DMS114 treated with DMSO at 0.1 percent for 48 hours (cell line): ENCODE data around the gene RAX2.
"Not testable (repeated sequence)": the region's sequence is repeated elsewhere in the genome, so short reads cannot be mapped to it uniquely, and the experiment has no call there.

Source experiments
- DNase-seq: peaks from one replicate; lab custom pipeline; 2025; ENCODE audit not compliant: unreplicated experiment; lab: John Stamatoyannopoulos, UW

Gene RAX2

DNA sequence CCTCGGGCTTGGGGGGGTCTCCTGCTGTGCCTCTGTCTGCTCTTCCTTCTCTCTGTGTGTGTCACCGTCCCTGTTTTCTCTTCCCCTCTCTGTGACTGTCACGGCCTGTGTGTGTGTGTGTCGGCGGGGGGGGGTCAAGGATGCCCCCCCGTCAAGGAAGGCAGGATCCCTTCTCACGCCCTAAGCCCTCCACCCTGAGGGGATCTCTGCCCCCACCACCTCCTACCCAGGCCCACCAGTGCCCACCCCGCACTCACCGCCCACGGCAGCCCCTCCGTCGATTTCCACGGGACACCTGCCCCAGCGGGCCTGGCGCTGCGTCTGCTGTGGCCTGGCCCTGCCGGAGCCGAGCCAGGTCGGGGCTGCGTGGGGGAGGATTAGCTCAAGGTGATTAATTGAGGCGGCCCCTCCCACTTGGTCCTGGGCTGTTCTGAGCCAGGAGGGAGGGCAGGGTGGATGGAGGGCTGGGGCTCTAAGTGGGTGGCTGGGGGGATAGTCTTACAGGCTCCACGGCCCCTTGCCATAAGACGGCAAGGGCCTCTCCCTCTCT is at the start of gene RAX2:
Gene RAX2, minus strand, starts transcription at position 323 of the 550 bp plus-strand sequence. CDS start 486 bp downstream, outside the sequence.
- DNase-seq: no peak

DNA sequence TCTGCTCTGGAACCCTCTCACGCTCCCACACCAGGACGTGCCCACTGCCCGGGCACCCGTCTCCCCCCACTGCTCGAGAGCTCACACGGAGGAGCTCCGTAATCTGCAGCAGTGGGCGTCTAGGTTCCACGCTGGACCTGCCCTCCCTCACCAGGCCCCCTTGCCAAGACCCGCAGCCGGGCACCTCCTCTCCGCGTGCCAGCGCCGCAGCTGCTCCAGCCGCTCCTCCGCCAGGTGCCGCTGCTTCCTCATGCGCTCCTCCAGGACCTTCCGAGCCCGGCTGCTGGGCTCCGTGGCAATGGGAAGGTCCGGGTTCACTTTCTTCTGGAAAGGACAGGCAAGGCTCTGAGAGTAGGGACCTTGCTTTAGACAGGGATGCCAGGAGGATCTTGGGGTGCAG is 49.1 kb upstream of the RAX2 start:
- no peak for DNase-seq

DNA sequence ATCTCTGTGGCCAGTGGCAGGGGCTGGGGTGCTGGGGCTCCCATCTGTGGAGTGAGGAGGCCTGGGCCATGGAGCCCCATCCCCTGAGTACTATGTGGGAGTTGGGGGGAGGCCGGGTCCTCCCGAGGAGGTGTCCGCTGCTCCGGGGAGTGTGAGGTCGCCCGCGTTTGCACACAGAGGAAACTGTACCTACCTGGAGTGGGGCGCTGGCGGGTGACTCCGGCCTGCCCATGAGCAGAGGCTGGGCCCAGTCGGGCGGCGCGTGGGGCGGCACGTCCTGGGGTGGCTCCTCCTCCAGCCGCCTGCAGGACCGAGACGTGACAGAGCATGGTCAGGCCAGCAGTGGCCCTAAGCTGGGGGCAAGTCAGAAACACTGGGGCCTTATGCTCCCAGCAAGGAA is 48.0 kb upstream of the RAX2 start:
- DNase-seq: no peak

DNA sequence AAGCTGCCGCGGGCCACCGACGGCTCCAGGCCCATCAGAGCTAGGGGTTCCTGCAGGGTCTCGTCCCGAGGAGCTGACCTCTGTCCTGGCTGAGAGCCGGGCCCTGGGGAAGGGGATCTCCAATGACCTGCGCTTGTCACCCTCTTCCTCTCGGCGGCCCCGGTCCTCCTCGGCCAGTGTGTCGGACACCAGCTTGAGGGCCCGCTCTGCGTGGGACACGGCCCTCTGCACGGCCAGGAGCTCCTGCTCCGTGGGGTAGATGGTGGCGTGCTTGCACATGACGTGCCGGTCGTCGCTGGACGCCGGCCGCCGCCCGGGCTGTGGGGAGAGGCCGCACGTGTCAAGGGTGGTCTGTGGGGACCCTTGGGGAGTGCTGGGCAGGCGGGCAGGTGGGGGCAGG is 46.9 kb upstream of the RAX2 start:
- DNase-seq: no peak

DNA sequence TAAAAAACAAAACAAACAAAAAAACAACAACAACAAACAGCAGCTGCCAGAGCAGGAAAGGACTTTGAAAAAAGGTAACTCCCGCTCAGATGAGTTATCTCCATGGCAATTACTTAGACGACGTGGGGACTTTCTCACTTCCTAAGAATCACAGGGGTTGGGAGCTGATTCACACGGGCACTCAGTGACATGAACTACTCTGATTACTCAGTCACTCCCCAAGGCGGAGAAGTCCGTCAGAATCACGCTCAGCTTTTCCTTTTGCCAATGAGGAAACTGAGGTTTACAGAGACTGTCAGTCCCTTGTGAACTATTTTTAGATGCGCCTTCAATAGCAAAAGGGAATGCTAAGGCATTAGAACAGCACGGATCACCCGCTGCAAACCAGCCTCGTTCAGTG is 46.4 kb upstream of the RAX2 start:
- no peak for DNase-seq

DNA sequence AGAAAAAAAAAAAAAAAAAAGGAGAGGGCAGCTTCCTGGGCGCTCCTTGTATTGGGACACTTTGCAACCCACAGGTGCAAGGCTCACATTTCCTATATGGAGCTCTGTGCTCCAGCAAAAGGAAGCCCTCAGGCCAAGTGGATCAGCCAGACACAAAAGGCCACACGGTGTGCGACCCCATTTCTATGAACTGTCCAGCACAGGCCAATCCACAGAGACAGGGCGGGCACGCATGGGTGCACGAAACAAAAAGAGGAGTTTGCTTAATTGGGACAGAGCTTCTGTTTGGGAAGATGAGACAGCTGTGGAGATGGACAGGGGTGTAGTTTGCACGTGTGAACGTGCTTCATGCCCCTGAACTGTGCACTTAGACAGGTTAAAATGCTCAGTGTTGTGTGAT is 45.7 kb upstream of the RAX2 start:
- DNase-seq: no peak

DNA sequence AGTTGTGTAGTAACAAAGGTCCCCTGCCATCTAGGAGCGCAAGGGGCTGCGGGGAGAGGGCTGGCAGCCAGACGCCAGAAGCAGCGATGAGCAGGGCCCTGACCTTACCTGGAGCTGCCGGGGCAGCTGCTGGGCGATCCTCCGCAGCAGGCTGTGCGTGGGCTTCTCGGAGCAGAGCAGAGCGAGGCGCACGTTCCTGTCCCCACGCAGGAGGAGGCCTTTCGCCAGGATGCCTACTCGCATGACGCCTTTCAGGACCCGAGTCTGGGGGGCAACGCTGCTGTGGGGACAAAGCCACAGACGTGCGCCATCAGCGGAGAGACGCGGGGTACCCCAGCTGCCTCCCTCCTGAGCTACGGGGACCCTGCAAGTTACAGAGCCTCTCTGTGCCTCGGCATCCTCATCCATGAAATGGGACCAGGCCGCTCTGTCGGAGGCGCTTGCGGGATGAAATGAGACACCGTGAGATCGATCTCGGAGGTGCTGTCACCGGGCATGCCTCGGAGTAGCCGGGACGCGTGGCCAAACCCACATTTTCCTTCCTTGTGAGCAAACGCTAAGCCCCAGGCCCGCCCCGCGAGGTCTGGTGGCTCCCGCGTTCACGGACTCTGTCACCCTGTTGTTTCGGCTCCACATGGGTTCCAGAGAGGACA is 44.7 kb upstream of the RAX2 start:
- DNase-seq: no peak

DNA sequence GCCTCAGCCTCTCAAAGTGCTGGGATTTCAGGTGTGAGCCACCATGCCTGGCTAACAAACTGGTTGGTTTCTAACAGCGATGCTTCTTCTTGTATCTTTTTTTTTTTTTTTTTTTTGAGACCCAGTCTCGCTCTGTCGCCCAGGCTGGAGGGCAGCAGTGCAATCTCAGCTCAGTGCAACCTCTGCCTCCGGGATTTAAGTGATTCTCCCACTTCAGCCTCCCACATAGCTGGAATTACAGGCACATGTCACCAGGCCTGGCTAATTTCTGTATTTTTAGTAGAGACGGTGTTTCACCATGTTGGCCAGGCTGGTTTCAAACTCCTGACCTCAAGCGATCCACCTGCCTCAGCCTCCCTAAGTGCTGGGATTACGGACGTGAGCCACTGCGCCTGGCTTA is 44.1 kb upstream of the RAX2 start:
- DNase-seq: not testable (repeated sequence)

DNA sequence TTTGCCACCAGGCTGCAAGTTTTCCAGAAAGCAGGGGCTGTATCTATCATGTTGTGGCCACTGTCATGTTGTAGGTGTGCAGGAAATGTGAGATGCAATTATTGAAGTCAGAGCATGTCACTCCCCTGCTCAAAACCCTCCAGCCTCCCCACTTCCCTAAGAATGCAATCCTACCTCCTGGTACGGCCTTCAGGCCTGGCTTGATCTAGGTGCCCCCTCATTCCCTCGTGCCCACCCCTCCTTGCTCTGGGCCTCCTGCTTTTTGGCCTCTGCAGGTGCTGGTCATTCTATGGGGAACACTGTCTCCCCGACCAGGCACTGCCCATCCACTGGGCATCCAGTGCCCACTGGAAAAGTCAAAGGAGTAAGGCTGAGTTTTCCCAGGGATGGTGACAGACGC is 42.6 kb upstream of the RAX2 start:
- DNase-seq: no peak

DNA sequence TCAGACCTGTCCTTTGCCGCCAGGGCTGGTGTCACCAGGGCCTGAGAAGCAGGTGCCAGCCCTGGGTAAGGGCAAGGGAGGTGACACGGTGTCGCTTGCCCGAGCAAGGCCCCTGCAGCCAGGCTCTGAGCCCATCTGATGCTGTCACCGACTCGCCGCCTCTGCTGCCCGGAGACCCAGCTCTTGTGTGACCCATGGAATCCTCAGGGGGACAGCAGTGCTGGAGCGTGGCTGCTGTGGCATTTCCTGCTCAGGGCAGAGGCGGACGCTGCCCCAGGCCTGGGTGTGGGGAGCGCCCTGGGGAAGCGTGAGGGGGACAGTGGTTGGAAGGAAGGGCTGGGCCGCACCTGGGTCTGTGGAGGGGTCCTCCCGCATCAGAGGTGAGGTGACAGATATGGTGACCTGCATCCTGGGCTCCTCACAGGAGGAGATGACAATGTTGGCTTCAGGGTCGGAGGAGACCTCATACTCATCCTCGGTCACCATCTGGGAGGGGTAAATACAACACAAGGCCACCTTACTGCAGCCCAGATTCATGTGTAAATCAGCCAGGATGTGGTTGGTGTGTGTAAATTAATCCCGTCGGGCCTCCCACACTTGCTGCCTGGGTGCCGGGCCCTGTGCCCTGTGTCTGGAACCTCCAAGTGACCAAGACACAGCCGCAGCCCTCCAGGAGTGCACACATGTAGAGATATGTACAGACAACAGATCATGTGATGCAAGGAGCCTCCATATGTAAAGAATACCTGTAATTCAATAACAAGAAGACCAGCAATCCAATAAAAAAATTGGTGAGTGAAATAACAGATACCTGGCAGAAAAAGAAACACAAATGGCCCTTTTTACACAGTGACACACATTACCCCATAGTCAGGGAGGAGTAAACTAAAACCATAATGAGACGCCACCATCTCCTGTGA is 41.7 kb upstream of the RAX2 start:
- no peak for DNase-seq

DNA sequence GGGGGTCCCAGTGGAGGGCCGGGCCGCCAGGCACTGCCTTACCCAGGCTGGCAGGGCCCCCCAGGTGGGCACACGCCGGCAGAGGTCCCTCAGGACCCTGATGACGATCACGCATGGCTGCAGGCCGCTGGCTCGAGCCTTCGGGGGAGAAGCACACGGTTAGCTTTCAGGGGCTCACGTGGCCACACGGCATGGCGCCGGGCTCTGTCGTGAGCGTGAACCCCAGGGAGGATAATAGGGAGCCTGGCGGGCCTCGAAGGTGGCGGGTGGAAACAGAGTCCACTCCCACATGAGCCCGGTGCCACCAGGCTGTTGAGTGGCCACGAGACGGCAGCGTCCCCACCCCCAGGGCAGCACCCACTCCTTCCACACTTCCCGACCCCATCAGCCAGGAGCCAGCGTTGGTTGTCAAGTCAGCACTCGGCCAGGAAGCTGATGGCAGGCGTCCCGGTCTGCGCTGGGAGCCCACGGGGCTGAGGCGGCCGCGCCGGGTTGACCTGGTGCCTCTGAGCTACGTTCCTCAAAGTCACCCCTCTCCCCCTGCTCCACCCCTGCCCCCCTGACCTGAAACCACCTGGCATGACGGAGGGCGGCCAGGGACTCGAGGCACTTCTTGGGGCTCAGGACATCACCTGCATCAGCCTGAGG is 38.8 kb upstream of the RAX2 start:
- DNase-seq: no peak

DNA sequence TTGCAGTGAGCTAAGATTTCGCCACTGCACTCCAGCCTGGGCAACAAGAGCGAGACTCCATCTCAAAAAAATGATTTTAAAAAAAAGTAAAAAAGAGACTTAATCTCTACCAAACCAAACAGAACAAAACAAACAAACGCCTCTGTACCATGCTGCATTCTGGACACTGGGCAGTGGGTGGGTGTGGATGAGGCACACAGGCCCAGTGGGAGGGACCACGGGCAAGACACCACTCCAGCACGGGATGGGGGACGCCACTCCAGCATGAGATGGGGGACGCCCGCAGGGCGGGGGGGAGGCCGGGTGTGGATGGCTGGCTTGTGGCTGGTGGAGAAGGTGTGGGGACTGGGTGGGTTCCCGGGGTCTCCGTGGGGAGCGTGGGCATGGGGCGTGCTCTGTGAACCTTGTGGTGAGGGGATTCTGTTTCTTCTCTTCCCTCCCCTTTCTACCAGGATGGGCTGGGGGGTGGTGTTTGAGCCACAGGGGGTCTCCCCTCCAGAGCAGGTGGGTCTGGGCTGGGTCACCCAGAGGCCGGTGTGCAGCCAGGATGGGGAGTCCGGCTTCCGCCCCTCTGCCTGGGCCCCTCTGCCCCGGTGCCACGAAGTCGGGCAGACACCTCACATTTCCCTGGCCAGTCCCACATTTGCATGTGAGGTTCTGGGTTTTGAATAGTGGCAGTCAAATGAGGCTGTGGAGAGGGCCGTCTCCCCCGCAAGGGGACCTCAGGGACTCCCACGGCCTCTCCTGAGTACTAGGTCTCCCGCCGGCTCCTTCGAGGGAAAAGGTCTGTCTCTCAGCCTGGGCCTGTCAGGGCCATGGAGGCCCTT is 38.1 kb upstream of the RAX2 start:
- no peak for DNase-seq

DNA sequence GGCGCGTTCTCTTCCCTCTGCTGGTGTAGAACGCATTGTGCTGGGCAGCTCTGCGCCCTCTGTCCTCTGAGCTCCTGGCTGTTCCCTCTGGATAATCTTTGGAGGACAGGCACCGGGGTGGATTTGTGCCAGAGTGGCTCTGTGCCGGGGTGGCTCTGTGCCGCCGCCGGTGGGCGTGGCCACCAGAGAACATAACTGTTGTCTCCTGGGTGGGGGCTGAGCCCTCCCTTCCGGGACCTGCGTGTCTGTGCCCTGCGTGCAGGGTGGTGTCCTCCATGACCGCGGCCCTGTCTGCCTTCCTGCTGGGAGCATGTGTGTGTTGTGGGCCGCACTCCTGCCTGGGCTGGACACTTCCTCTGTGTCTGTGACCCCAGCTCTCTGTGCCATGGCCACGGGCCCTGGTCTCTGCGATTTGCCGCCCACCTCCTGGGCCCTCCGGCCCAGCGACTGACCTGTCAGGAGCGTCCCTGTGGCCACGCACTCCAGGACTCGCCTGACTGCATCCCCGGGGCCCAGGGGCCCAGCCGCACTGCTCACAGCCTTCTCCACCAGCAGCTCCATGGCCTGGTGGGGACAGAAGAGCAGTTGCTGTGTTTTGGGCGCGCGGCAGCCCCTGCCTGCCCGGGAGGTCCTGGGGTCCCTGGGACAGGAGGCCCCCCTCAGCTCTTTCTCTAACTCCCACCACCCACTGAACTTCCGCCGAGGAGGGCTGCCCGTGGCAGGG is 36.6 kb upstream of the RAX2 start:
- DNase-seq: no peak

DNA sequence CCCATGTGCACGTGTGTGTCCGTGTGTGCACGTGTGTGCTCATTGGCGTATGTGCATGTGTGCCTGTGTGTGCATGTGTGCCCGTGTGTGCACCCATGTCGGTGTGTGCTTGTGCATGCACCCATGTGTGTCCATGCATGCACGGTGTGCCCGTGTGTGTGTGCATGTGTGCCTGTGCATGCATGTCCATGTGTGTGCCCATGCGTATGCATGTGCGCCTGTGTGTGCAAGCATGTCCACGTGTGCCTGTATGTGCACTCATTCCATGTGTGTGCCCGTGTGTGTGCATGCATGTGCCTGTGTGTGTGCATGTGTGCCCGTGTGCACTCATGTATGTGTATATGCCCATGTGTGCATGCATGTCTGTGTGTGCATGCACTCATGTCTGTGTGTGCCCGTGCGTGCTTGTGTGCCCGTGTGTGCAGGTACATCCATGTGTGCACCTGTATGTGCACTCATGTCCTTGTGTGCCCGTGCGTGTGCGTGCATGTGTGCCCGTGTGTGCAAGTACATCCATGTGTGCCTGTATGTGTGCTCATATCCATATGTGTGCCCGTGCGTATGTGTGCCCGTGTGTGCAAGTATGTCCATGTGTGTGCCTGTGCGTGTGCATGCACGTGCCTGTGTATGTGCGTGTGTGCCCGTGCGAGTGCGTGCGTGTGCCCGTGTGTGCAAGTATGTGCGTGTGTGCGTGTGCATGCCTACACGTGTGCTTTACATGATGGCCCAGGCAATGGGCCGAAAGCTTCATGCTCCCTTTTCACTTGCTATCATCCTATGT is 35.7 kb upstream of the RAX2 start:
- DNase-seq: no peak

DNA sequence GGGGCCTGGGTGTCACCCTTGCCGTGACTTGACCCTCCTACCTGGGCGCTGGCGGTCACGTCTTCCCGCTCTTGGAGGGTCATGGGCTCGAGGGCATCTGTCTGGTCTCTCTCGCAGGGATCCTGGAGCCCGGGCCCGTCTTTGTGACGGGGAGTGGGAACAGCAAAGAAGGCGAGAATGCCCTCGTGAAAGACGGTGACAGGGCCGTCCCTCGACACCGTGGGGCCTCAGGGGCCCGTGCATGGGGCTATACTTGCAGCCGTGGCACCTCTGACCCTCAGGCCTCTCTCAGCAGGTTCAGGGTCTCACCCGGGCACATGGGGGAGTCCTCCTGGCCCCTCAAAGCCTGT is 35.1 kb upstream of the RAX2 start:
- DNase-seq: no peak

DNA sequence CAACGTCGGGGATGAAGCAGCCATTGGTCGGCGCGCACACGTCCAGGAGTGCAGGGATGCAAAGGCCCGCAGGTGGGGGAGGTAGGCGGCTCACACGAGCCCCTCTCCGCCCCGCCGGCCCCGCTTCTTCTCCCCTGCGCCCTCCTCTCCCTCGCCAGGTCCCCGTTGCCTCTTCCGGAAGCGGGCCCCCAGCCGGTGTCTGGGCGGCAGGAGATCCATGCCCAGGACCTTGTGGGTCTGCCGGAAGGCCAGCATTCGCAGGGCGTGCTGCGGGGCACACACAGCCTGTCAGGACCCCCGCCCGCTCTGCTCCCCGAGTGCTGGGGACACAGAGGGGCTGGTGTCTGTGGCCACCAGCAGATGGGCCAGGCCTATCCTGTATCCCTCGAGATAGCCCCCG is 33.8 kb upstream of the RAX2 start:
- no peak for DNase-seq

DNA sequence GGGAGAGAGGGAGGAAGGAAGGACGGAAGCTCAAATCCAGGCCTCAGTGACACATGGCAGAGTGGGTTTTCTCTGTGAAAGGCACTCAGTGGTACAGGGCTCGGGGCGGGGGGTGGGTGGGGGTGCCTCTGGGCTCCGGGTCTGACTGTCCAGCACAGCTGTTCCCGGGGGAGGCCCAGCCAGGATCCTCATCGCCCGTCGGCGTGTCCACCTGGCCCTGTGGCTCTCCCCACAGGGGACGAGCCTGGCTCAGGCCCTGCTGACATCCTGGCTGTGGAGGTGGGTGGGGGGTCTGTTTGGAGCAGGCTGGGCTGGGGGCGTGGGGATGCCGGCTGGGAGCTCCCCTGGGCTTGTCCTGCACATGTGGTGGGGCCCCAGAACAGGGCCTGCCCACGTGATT is 32.4 kb upstream of the RAX2 start:
- DNase-seq: no peak

DNA sequence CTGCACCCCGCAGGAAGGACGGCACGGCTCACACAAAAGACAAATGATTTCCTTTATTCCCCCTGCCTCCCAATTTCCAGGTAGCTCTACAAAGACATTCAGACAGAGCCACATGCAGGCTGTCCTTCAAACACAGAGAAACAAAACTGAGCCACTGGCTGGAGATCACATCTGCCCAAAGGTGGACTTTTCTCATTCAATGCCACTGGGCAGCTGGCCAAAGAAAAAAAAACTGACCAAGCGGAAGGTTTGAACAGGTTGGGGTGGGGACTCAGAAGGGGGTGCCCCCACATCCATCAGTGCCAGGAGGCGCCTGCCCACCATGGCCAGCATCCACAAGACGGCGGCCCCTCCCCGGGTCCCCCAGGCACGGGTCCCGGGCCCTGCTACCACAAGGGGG is 32.0 kb upstream of the RAX2 start:
- no peak for DNase-seq

DNA sequence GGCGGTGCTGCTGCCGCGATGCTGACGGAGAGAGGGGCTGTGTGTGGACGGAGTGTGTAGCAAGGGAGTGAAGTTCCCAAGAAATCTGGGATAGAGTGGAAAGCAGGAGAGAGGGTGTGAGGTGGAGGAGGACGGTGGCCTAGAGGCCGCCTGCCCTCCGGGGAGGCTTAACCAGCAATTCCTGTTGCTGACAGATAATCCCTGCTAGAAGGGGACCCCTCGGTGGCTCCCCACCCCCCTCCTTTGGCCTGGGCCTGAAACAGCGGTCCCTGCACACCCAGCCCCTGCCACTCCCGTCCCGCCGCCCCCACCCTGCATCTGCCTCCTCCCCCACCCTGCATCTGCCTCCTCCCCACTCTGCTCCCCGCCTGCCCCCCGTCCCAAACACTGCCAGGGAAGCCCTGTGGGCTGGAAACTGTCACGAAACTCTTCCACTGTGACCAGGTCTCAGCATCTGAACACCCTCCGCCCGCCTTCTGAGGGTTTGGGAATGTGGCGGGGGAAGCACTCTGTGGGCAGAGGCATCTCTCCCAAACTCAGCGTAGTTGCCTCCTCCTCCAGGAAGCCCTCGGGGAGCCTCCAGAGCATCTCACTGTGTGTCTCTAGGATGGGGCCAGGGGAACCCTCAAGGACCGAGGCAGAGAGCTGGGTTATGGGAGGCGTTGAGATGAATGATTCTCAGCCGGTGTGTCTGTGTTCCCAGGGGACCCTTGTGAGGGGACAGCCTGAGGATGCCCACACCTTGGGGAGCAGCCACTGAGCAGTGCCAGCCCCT is 31.3 kb upstream of the RAX2 start:
- no peak for DNase-seq
